Body of pancreas (tissue), 4 donors: Measurements from ENCODE around the gene S1PR2. TPM values are rescaled to one million over a fixed set of nuclear protein-coding genes. Genes with fewer than 3 reads are reported as not detected.

Source experiments
- ATAC-seq: fragments of 150-250 bp; one replicate; pipeline ENCODE4 v1.9.1; 2016
- DNase-seq, 4 donors: peaks; one replicate each; pipeline ENCODE4 v3.0.0-alpha.2; 2019
- H3K27ac ChIP-seq, 4 donors: fragments of 200-600 bp; sonication (generic); 1 replicate in 3 of 4; 2 replicates in 1 of 4; pipeline versions ENCODE4 v1.5.1 to v1.6.1; 2016 to 2019; ENCODE audit warnings: mild to moderate bottlenecking in 1 of 4, mixed read lengths in 1 of 4, moderate library complexity in 1 of 4
- H3K27me3 ChIP-seq, 2 donors: fragments of 200-600 bp; sonication (generic); one replicate each; pipeline ENCODE4 v1.6.0; 2016; ENCODE audit warnings: mild to moderate bottlenecking in 1 of 2
- H3K36me3 ChIP-seq, 2 donors: fragments of 200-600 bp; sonication (generic); replicated peaks in 1 of 2; 2 replicates each; pipeline ENCODE4 v1.5.1; 2016; ENCODE audit warnings: low read depth in 2 of 2; ENCODE audit not compliant: insufficient read depth in 1 of 2
- H3K4me1 ChIP-seq: fragments of 200-600 bp; sonication (generic); one replicate; pipeline ENCODE4 v1.6.0; 2016
- H3K4me3 ChIP-seq, 2 donors: fragments of 200-600 bp; sonication (generic); 1 replicate in 1 of 2; 2 replicates in 1 of 2; pipeline ENCODE4 v1.5.1; 2016 to 2019
- H3K9me3 ChIP-seq, 3 donors: fragments of 200-600 bp; sonication (generic); 1 replicate in 2 of 3; 2 replicates in 1 of 3; pipeline ENCODE4 v1.5.1; 2016
- CTCF ChIP-seq, 7 experiments: fragments of 450-650 bp in 4 of 7; fragments of 200-600 bp in 3 of 7; sonication (generic) in 3 of 7; IDR thresholded peaks; one replicate each; pipeline ENCODE4 v1.5.1; 2016 to 2019; ENCODE audit warnings: antibody characterized with exemption in 7 of 7
- POLR2A ChIP-seq, 3 donors: fragments of 450-650 bp; IDR thresholded peaks; one replicate each; pipeline ENCODE4 v1.6.1; 2016; ENCODE audit warnings: antibody characterized with exemption in 3 of 3, mild to moderate bottlenecking in 2 of 3
- WGBS, 2 donors: methylation state at CpG; one replicate each; pipeline ENCODE4 v1.1.5; 2017; 5-methylcytosine and 5-hydroxymethylcytosine counted together
- intact Hi-C: fragments of 100-400 bp; cut with DNase I; formaldehyde crosslinking; loops from one replicate; pipeline ENCODE4 v1.15.1; 2023
- total RNA-seq, 2 donors: library from RNA; depleted of rRNA; stranded (reverse); fragments of >200 nt; gene quantifications; one replicate each; pipeline ENCODE4 v1.1.0, GENCODE V29; 2016

Gene S1PR2
- total RNA-seq, 2 donors from 2014 or later, result 2.6 to 3.6 TPM

- H3K27me3 ChIP-seq, result no peaks in the 10 kb centered on the region
- TF ChIP-seq POLR2A (IDR thresholded peaks at IDR 0.05), result no peak
- no peak for TF ChIP-seq CTCF (IDR thresholded peaks at IDR 0.05)
- H3K4me3 ChIP-seq, result peak overlapping the region; percentile 68 to 73
- peaks cover 18% of the 10 kb centered on the region for H3K4me1 ChIP-seq
- ATAC-seq (peak; percentile 5), DNase-seq (peak; percentile 26 to 48 (median 34))
- 1% methylated on average over 18 to 54 of the region's 70 CpGs for WGBS, 2 donors
- peak overlapping the region; percentile 7 to 79 (median 66) for H3K27ac ChIP-seq
- intact Hi-C loops, result no loop called here
- H3K36me3 ChIP-seq, result no peaks in the 10 kb centered on the region
- no peaks in the 10 kb centered on the region for H3K9me3 ChIP-seq
These were observed 814 bp downstream of the S1PR2 start for GRCh38 chr19:10230173-10230860.

GRCh38 chr19:10228920-10229319, 2.2 kb downstream of the S1PR2 start:
- H3K36me3 ChIP-seq, result no peaks in the 10 kb centered on the region
- peak overlapping the region in 1 of 4 donors; percentile 17 for H3K27ac ChIP-seq
- ATAC-seq (no peak), DNase-seq (peak in 1 of 4 donors; percentile 24)
- no peaks in the 10 kb centered on the region for H3K9me3 ChIP-seq
- H3K4me3 ChIP-seq, result no peak overlapping the region
- intact Hi-C loops, result no loop called here
- H3K27me3 ChIP-seq, result no peaks in the 10 kb centered on the region
- 63 to 65% methylated on average over 2 of the region's 2 CpGs for WGBS, 2 donors
- peaks cover 18% of the 10 kb centered on the region for H3K4me1 ChIP-seq
- TF ChIP-seq CTCF (IDR thresholded peaks at IDR 0.05) (peak in 5 of 7 experiments; percentile 21 to 38 (median 28)), POLR2A (IDR thresholded peaks at IDR 0.05) (no peak)

- H3K27me3 ChIP-seq, result no peaks in the 10 kb centered on the region
- no peaks in the 10 kb centered on the region for H3K36me3 ChIP-seq
- no peaks in the 10 kb centered on the region for H3K9me3 ChIP-seq
- WGBS, 2 donors, result 74 to 86% methylated on average over 3 to 4 of the region's 5 CpGs
- H3K4me1 ChIP-seq, result peaks cover 18% of the 10 kb centered on the region
- DNase-seq, result no peak
- intact Hi-C loops, result no loop called here
- H3K27ac ChIP-seq, result no peak overlapping the region
- TF ChIP-seq CTCF (IDR thresholded peaks at IDR 0.05) (no peak), POLR2A (IDR thresholded peaks at IDR 0.05) (no peak)
- H3K4me3 ChIP-seq, result no peak overlapping the region
- ATAC-seq, result no peak
These were observed 2.7 kb downstream of the S1PR2 start for GRCh38 chr19:10228393-10228792.

GRCh38 chr19:10227026-10227971, 3.8 kb downstream of the S1PR2 start:
- Histone ChIP-seq H3K9me3 (no peaks in the 10 kb centered on the region), H3K4me3 (no peak overlapping the region), H3K4me1 (peaks cover 18% of the 10 kb centered on the region), H3K36me3 (no peaks in the 10 kb centered on the region), H3K27me3 (no peaks in the 10 kb centered on the region), H3K27ac (peak overlapping the region in 2 of 4 donors; percentile 31 to 48)
- DNase-seq (peak in 1 of 4 donors; percentile 14), ATAC-seq (no peak)
- intact Hi-C loops, result no loop called here
- no peak for TF ChIP-seq POLR2A (IDR thresholded peaks at IDR 0.05)
- 74 to 80% methylated on average over 12 to 27 of the region's 28 CpGs for WGBS, 2 donors

- intact Hi-C loops, result no loop called here
- H3K36me3 ChIP-seq, result no peaks in the 10 kb centered on the region
- TF ChIP-seq POLR2A (IDR thresholded peaks at IDR 0.05) (no peak), CTCF (IDR thresholded peaks at IDR 0.05) (no peak)
- DNase-seq, result peak in 3 of 4 donors; percentile 45 to 55 (median 49)
- 64 to 77% methylated on average over 11 to 13 of the region's 13 CpGs for WGBS, 2 donors
- no peaks in the 10 kb centered on the region for H3K9me3 ChIP-seq
- peaks cover 16% of the 10 kb centered on the region for H3K4me1 ChIP-seq
- H3K27ac ChIP-seq, result peak overlapping the region in 2 of 4 donors; percentile 31 to 48
- ATAC-seq, result peak; percentile 25
- H3K27me3 ChIP-seq, result no peaks in the 10 kb centered on the region
- no peak overlapping the region for H3K4me3 ChIP-seq
These were observed 4.6 kb downstream of the S1PR2 start for GRCh38 chr19:10226376-10227025.
